ENCODE results near the gene SWT1. TPM values are rescaled to one million over a fixed set of nuclear protein-coding genes. Genes with fewer than 3 reads are reported as not detected.
"Not testable (repeated sequence)": the region's sequence is repeated elsewhere in the genome, so short reads cannot be mapped to it uniquely, and the experiment has no call there.

Gene SWT1
- total RNA-seq, 2 experiments from 2014 or later = 4.1 to 5.3 TPM

DNA sequence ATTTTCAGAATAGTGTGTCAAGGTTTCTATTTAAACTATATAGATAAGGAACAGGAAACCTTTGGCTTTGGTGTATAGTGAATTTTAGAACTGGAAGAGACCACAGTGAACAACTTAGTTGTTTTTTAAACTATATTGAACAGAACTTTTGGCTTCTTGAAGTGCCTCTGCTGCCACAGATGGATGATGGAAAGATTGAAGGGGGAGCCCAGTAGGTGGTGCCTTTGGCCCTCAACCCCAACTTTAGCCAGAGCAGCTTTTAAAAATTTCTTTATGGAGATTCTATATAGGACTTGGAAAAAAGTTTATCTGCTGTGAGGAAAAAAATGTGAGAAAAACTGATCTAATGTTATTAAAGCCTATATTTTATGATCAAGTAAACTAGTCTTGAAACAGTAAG is 50.2 kb downstream of the SWT1 start:
- POLR2A ChIA-PET = no interaction called here
- Mint-ChIP-seq H3K27me3 (no peaks in the 10 kb centered on the region), H3K27ac (no peak overlapping the region), H3K9me3 (peaks cover 3% of the 10 kb centered on the region), H3K36me3 (ENCODE audit: low read depth) (peaks cover 50% of the 10 kb centered on the region), H3K4me3 (no peak overlapping the region), H3K4me1 (ENCODE audit: low read depth) (no peaks in the 10 kb centered on the region)
- Histone ChIP-seq H3K27ac (ENCODE audit: low read depth in 1 of 2, low read length in 2 of 2) (no peak overlapping the region), H3K27me3 (ENCODE audit: control insufficient read depth in 1 of 2, insufficient read depth in 2 of 2, low read length in 2 of 2) (no peaks in the 10 kb centered on the region), H3K4me1 (ENCODE audit: insufficient read depth, low read length) (no peaks in the 10 kb centered on the region), H3K36me3 (ENCODE audit: insufficient read depth, low read length) (no peaks in the 10 kb centered on the region), H3K9me3 (ENCODE audit: control insufficient read depth in 1 of 2, insufficient read depth in 1 of 2, low read length in 2 of 2) (no peaks in the 10 kb centered on the region), H3K4me3 (ENCODE audit: low read length) (no peak overlapping the region)
- intact Hi-C loops (cut with DNase I, micrococcal nuclease) = no loop called here
- ATAC-seq (ENCODE audit: poor library complexity) = no peak
- TF ChIP-seq, protein P1, sequence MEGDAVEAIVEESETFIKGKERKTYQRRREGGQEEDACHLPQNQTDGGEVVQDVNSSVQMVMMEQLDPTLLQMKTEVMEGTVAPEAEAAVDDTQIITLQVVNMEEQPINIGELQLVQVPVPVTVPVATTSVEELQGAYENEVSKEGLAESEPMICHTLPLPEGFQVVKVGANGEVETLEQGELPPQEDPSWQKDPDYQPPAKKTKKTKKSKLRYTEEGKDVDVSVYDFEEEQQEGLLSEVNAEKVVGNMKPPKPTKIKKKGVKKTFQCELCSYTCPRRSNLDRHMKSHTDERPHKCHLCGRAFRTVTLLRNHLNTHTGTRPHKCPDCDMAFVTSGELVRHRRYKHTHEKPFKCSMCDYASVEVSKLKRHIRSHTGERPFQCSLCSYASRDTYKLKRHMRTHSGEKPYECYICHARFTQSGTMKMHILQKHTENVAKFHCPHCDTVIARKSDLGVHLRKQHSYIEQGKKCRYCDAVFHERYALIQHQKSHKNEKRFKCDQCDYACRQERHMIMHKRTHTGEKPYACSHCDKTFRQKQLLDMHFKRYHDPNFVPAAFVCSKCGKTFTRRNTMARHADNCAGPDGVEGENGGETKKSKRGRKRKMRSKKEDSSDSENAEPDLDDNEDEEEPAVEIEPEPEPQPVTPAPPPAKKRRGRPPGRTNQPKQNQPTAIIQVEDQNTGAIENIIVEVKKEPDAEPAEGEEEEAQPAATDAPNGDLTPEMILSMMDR (IDR thresholded peaks at IDR 0.05) = no peak
- CTCF ChIA-PET = interaction anchor here (1.1 kb wide), 1 partner anchor 389 kb away, joined by 3 read pairs; no protein-coding TSS in a partner anchor
- DNase-seq = peak in 1 of 14 experiments; percentile 1

- H3K4me3 Mint-ChIP-seq = no peak overlapping the region
- H3K27ac ChIP-seq (ENCODE audit: low read depth in 1 of 2, low read length in 2 of 2) = no peak overlapping the region
- H3K4me3 ChIP-seq (ENCODE audit: low read length) = no peak overlapping the region
- no peak overlapping the region for H3K27ac Mint-ChIP-seq
- H3K4me1 Mint-ChIP-seq (ENCODE audit: low read depth) = no peaks in the 10 kb centered on the region
- no peaks in the 10 kb centered on the region for H3K27me3 Mint-ChIP-seq
- H3K27me3 ChIP-seq (ENCODE audit: control insufficient read depth in 1 of 2, insufficient read depth in 2 of 2, low read length in 2 of 2) = no peaks in the 10 kb centered on the region
- H3K36me3 Mint-ChIP-seq (ENCODE audit: low read depth) = peaks cover 49% of the 10 kb centered on the region
- H3K36me3 ChIP-seq (ENCODE audit: insufficient read depth, low read length) = no peaks in the 10 kb centered on the region
- ATAC-seq (ENCODE audit: poor library complexity) (no peak), DNase-seq (no peak)
- POLR2A ChIA-PET = interaction anchor here (0.6 kb wide), 1 partner anchor 269 kb away, joined by 3 read pairs; no protein-coding TSS in a partner anchor
- TF ChIP-seq, protein P1 (IDR thresholded peaks at IDR 0.05) = no peak
- no peaks in the 10 kb centered on the region for H3K4me1 ChIP-seq (ENCODE audit: insufficient read depth, low read length)
- CTCF ChIA-PET = no interaction called here
- H3K9me3 ChIP-seq (ENCODE audit: control insufficient read depth in 1 of 2, insufficient read depth in 1 of 2, low read length in 2 of 2) = no peaks in the 10 kb centered on the region
- peaks cover 4% of the 10 kb centered on the region for H3K9me3 Mint-ChIP-seq
- intact Hi-C loops (cut with DNase I, micrococcal nuclease) = no loop called here
These were observed 51.1 kb downstream of the SWT1 start for GRCh38 chr1:185207980-185208602.

- Histone ChIP-seq H3K9me3 (ENCODE audit: control insufficient read depth in 1 of 2, insufficient read depth in 1 of 2, low read length in 2 of 2) (no peaks in the 10 kb centered on the region), H3K36me3 (ENCODE audit: insufficient read depth, low read length) (no peaks in the 10 kb centered on the region), H3K27ac (ENCODE audit: low read depth in 1 of 2, low read length in 2 of 2) (no peak overlapping the region), H3K4me3 (ENCODE audit: low read length) (no peak overlapping the region), H3K27me3 (ENCODE audit: control insufficient read depth in 1 of 2, insufficient read depth in 2 of 2, low read length in 2 of 2) (no peaks in the 10 kb centered on the region), H3K4me1 (ENCODE audit: insufficient read depth, low read length) (no peaks in the 10 kb centered on the region)
- ChIA-PET CTCF (no interaction called here), POLR2A (no interaction called here)
- ATAC-seq (ENCODE audit: poor library complexity) (no peak), DNase-seq (no peak)
- Mint-ChIP-seq H3K9me3 (peaks cover 4% of the 10 kb centered on the region), H3K4me3 (no peak overlapping the region), H3K36me3 (ENCODE audit: low read depth) (peaks cover 49% of the 10 kb centered on the region), H3K27ac (no peak overlapping the region), H3K4me1 (ENCODE audit: low read depth) (no peaks in the 10 kb centered on the region), H3K27me3 (no peaks in the 10 kb centered on the region)
- TF ChIP-seq, protein P1 (IDR thresholded peaks at IDR 0.05) = no peak
- intact Hi-C loops (cut with DNase I, micrococcal nuclease) = no loop called here
These were observed 51.7 kb downstream of the SWT1 start for GRCh38 chr1:185208626-185209180.

DNA sequence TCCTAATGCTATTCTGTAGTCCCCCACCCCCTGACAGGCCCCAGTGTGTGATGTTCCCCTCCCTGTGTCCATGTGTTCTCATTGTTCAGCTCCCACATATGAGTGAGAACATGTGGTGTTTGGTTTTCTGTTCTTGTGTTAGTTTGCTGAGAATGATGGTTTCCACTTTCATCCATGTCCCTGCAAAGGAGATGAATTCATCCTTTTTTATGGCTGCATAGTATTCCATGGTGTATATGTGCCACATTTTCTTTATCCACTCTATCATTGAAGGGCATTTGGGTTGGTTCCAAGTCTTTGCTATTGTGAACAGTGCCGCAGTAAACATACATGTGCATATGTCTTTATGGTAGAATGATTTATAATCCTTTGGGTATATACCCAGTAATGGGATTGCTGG is 52.4 kb downstream of the SWT1 start:
- H3K27ac Mint-ChIP-seq; H3K9me3 ChIP-seq (ENCODE audit: control insufficient read depth in 1 of 2, insufficient read depth in 1 of 2, low read length in 2 of 2); H3K4me3 Mint-ChIP-seq; CTCF ChIA-PET; ATAC-seq (ENCODE audit: poor library complexity); intact Hi-C loops (cut with DNase I, micrococcal nuclease); H3K4me1 ChIP-seq (ENCODE audit: insufficient read depth, low read length); H3K4me1 Mint-ChIP-seq (ENCODE audit: low read depth); H3K36me3 ChIP-seq (ENCODE audit: insufficient read depth, low read length); DNase-seq; H3K27me3 Mint-ChIP-seq; H3K27ac ChIP-seq (ENCODE audit: low read depth in 1 of 2, low read length in 2 of 2); H3K27me3 ChIP-seq (ENCODE audit: control insufficient read depth in 1 of 2, insufficient read depth in 2 of 2, low read length in 2 of 2); POLR2A ChIA-PET; H3K4me3 ChIP-seq (ENCODE audit: low read length); H3K9me3 Mint-ChIP-seq: not testable (repeated sequence)
- peaks cover 52% of the 10 kb centered on the region for H3K36me3 Mint-ChIP-seq (ENCODE audit: low read depth)
